Adrenal gland (tissue), 5 donors: Measurements from ENCODE around the gene ARHGEF11.

ENCODE experiments used
- POLR2A ChIP-seq, 2 donors: fragments of 450-650 bp; IDR thresholded peaks; one replicate each; pipeline ENCODE4 v1.6.1; 2017; ENCODE audit warnings: antibody characterized with exemption in 2 of 2, mild to moderate bottlenecking in 2 of 2, moderate library complexity in 1 of 2
- TF ChIP-seq, protein P1 (sequence below), 6 experiments: fragments of 450-650 bp in 4 of 6; fragments of 200-600 bp in 2 of 6; sonication (generic) in 1 of 6; IDR thresholded peaks; 1 replicate in 5 of 6; 2 replicates in 1 of 6; pipeline versions ENCODE4 v1.5.1 to v1.8.0; 2016 to 2021; ENCODE audit warnings: antibody characterized with exemption in 6 of 6, mild to moderate bottlenecking in 2 of 6, moderate library complexity in 1 of 6
- donor health status: DM: no; HTN: no; CAD: no.

DNA sequence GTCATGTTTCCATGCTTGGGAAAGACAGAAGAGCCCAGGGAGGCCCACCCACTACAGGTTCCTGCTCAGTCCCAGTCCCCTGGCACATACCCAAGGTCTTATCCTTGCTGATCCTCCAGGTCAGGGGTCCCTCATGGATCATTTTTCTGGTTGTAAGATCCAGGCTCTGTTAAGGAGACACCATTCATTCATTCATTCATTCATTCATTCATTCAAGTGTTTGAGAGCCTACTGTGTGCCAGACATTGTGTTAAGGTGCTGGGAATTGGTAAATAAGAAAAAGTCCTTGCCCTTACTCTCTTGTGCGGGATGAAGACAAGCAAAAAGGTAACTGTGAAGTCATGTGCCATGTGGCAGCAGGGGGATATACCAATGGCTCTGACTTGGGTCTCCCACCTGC, 101.3 kb downstream of the ARHGEF11 start:
- TF ChIP-seq, protein P1, sequence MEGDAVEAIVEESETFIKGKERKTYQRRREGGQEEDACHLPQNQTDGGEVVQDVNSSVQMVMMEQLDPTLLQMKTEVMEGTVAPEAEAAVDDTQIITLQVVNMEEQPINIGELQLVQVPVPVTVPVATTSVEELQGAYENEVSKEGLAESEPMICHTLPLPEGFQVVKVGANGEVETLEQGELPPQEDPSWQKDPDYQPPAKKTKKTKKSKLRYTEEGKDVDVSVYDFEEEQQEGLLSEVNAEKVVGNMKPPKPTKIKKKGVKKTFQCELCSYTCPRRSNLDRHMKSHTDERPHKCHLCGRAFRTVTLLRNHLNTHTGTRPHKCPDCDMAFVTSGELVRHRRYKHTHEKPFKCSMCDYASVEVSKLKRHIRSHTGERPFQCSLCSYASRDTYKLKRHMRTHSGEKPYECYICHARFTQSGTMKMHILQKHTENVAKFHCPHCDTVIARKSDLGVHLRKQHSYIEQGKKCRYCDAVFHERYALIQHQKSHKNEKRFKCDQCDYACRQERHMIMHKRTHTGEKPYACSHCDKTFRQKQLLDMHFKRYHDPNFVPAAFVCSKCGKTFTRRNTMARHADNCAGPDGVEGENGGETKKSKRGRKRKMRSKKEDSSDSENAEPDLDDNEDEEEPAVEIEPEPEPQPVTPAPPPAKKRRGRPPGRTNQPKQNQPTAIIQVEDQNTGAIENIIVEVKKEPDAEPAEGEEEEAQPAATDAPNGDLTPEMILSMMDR (IDR thresholded peaks at IDR 0.05), result no peak
- TF ChIP-seq POLR2A (IDR thresholded peaks at IDR 0.05), result no peak
